HepG2 (cell line): Measurements from ENCODE around the gene NCAPD2. TPM values are rescaled to one million over a fixed set of nuclear protein-coding genes. Genes with fewer than 3 reads are reported as not detected.

Experiments used
- EED ChIP-seq: sonication (generic); formaldehyde crosslinking; IDR thresholded peaks from 2 replicates; pipeline ENCODE4 v1.5.0; 2020; ENCODE audit warnings: mild to moderate bottlenecking, missing genetic modification reagents
- FOXK1 ChIP-seq: sonication (generic); formaldehyde crosslinking; IDR thresholded peaks from 2 replicates; pipeline ENCODE4 v1.4.0; 2020; ENCODE audit warnings: low read depth, missing genetic modification reagents, borderline replicate concordance
- GABPA ChIP-seq, 2 experiments: IDR thresholded peaks; 2 replicates each; pipeline ENCODE4 v1.6.1; 2011 to 2016; ENCODE audit warnings: low read depth in 2 of 2, low read length in 1 of 2, missing biosample characterization in 1 of 2, missing genetic modification characterization in 1 of 2
- GPN1 ChIP-seq: sonication (generic); formaldehyde crosslinking; IDR thresholded peaks from 2 replicates; pipeline ENCODE4 v1.5.1; 2020; ENCODE audit warnings: missing genetic modification reagents, borderline replicate concordance
- HMG20A ChIP-seq: IDR thresholded peaks from 2 replicates; pipeline ENCODE4 v1.6.1; 2016; ENCODE audit warnings: borderline replicate concordance
- ISX ChIP-seq: sonication (generic); formaldehyde crosslinking; conservative IDR thresholded peaks from 2 replicates; pipeline ENCODE4 v1.5.0; 2020; ENCODE audit warnings: missing genetic modification reagents
- JARID2 ChIP-seq: sonication (generic); formaldehyde crosslinking; IDR thresholded peaks from 2 replicates; pipeline ENCODE4 v1.8.1; 2023; ENCODE audit warnings: missing genetic modification reagents, inconsistent platforms; ENCODE audit not compliant: insufficient replicate concordance
- JUNB ChIP-seq: sonication (generic); formaldehyde crosslinking; IDR thresholded peaks from 2 replicates; pipeline ENCODE4 v1.8.0; 2022; ENCODE audit warnings: missing genetic modification reagents, mild to moderate bottlenecking, borderline replicate concordance
- MEIS2 ChIP-seq: sonication (generic); formaldehyde crosslinking; IDR thresholded peaks from 2 replicates; pipeline ENCODE4 v1.9.0; 2021; ENCODE audit warnings: mild to moderate bottlenecking, missing genetic modification reagents
- NFIB ChIP-seq: sonication (generic); formaldehyde crosslinking; IDR thresholded peaks from 2 replicates; pipeline ENCODE4 v1.9.0; 2021; ENCODE audit warnings: missing genetic modification reagents, mild to moderate bottlenecking, borderline replicate concordance
- SNAPC2 ChIP-seq: sonication (generic); formaldehyde crosslinking; IDR thresholded peaks from 2 replicates; pipeline ENCODE4 v1.8.1; 2022; ENCODE audit warnings: mild to moderate bottlenecking, missing genetic modification reagents
- SP2 ChIP-seq: sonication (generic); formaldehyde crosslinking; IDR thresholded peaks from 2 replicates; pipeline ENCODE4 v1.5.1; 2020; ENCODE audit warnings: mild to moderate bottlenecking, missing genetic modification reagents
- SRSF9 ChIP-seq: fragments of 200-400 bp; formaldehyde crosslinking; IDR thresholded peaks from 2 replicates; pipeline ENCODE4 v1.6.1; 2018; ENCODE audit warnings: borderline replicate concordance, mild to moderate bottlenecking, low read depth, low read length; ENCODE audit not compliant: insufficient read depth, poor library complexity, severe bottlenecking
- ZFY ChIP-seq: sonication (generic); formaldehyde crosslinking; IDR thresholded peaks from 2 replicates; pipeline ENCODE4 v1.4.0; 2020; ENCODE audit warnings: missing genetic modification reagents
- ZNF12 ChIP-seq: sonication (generic); formaldehyde crosslinking; IDR thresholded peaks from 2 replicates; pipeline ENCODE4 v1.5.0; 2020; ENCODE audit warnings: missing genetic modification reagents
- ZNF44 ChIP-seq: sonication (generic); formaldehyde crosslinking; IDR thresholded peaks from 2 replicates; pipeline ENCODE4 v1.5.1; 2020; ENCODE audit warnings: mild to moderate bottlenecking, missing genetic modification reagents
- ZNF678 ChIP-seq: sonication (generic); formaldehyde crosslinking; IDR thresholded peaks from 2 replicates; pipeline ENCODE4 v1.4.0; 2020; ENCODE audit warnings: mild to moderate bottlenecking, missing genetic modification reagents
- ZNF687 ChIP-seq: sonication (generic); formaldehyde crosslinking; IDR thresholded peaks from 2 replicates; pipeline ENCODE4 v1.5.1; 2020; ENCODE audit warnings: mild to moderate bottlenecking, missing genetic modification reagents, moderate library complexity
- ZNF780A ChIP-seq: sonication (generic); formaldehyde crosslinking; IDR thresholded peaks from 2 replicates; pipeline ENCODE4 v1.8.0; 2022; ENCODE audit warnings: mild to moderate bottlenecking, missing genetic modification reagents, moderate library complexity
- polyA plus RNA-seq, 8 experiments: library from polyadenylated mRNA; depleted of rRNA in 3 of 8; stranded (reverse) in 7 of 8; unstranded in 1 of 8; fragments of >200 nt; fragmentation: Illumina TruSeq in 4 of 8; extraction: Trizol in 4 of 8; gene quantifications; 2 replicates each; pipeline versions ENCODE4 v1.2.1 to v1.2.3, GENCODE V29; 2011 to 2016; ENCODE audit warnings: low read depth in 4 of 8, missing spikeins in 1 of 8, mixed read lengths in 1 of 8; ENCODE audit not compliant: insufficient read depth in 1 of 8
- total RNA-seq, 5 experiments: library from RNA; depleted of rRNA; stranded (reverse); fragments of >200 nt; fragmentation: Illumina TruSeq; extraction: Trizol; gene quantifications; 2 replicates each; pipeline ENCODE4 v1.2.3, GENCODE V29; 2016; ENCODE audit warnings: low read depth in 1 of 5
- TF ChIP-seq, protein P1 (sequence below): sonication (generic); formaldehyde crosslinking; IDR thresholded peaks from 2 replicates; pipeline ENCODE4 v1.8.1; 2023; ENCODE audit warnings: mild to moderate bottlenecking, moderate library complexity, missing genetic modification reagents
- TF ChIP-seq, protein P2 (sequence below): sonication (generic); formaldehyde crosslinking; IDR thresholded peaks from 2 replicates; pipeline ENCODE4 v1.4.0; 2020; ENCODE audit warnings: missing genetic modification reagents

The NCAPD2 gene
- total and polyA plus RNA-seq, 2 of the 13 experiments (the other 11 are each of a cell fraction or from before 2014, with no cell fraction given): 51.1 to 65.6 TPM

DNA sequence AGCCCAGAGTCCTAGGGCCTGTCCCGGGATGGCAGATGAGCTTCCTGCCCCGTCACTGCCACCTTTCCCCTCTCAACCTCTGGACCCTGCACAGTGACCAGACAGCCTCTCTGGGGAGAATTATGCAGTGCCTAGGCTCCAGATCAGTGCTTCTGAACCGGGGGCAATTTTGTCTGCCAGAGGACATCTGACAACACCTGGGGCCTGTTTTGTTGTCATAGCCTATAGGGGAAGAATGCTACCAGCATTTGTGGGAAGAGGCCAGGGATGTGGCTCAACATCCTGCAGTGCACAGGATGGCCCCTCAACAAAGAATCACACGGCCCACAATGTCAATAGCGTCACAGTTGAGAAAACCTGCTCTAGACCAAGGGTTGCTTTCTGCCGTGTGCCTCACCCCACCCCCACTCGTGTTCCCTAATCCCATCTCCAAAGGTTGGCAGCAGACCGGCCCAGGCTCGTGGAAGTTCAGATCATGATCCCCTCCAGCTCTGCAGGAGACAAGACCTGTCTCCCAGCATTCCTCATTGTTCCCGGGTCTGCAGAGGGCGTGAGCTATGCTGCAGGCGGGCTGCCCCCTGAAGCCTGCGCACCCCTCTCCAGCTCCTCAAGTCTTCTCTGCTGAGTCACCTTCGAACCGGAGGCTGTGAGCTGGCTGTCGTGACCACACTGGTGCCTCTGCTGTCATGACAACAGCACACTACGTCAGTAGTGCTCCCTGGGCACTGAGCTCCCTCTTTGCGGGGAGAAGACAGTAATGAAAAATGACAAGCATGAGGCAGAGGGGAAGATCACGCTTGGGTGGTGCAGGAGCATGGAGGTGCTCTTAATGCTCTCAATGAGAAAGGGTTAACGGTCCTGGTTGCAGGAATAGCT is 38.4 kb downstream of the NCAPD2 start (continued):
- TF ChIP-seq ZNF687 (CRISPR knock-in tag) (peak; percentile 91), SP2 (CRISPR knock-in tag) (no peak), FOXK1 (no peak; the same call in 1 of the 2 replicates), ZFY (CRISPR knock-in tag) (peak; percentile 51), ISX (CRISPR knock-in tag) (no peak), EED (CRISPR knock-in tag) (no peak), JARID2 (CRISPR knock-in tag) (no peak), HMG20A (no peak), ZNF678 (0 out of 2 replicates have a peak, but pooled peaks have one; percentile 32), GABPA (IDR thresholded peaks at IDR 0.05; ENCODE audit: low read depth, low read length) (no peak), GABPA (CRISPR knock-in tag; IDR thresholded peaks at IDR 0.05; ENCODE audit: low read depth) (0 out of 2 replicates have a peak, but pooled peaks have one; percentile 5), ZNF12 (CRISPR knock-in tag) (no peak), MEIS2 (CRISPR knock-in tag) (peak; percentile 50; the same call in 1 of the 2 replicates), SRSF9 (no peak), NFIB (CRISPR knock-in tag) (0 out of 2 replicates have a peak, but pooled peaks have one; percentile 34), SNAPC2 (CRISPR knock-in tag) (peak; percentile 81), JUNB (no peak), GPN1 (CRISPR knock-in tag) (no peak), ZNF780A (no peak), ZNF44 (CRISPR knock-in tag) (no peak)
- TF ChIP-seq, protein P1, sequence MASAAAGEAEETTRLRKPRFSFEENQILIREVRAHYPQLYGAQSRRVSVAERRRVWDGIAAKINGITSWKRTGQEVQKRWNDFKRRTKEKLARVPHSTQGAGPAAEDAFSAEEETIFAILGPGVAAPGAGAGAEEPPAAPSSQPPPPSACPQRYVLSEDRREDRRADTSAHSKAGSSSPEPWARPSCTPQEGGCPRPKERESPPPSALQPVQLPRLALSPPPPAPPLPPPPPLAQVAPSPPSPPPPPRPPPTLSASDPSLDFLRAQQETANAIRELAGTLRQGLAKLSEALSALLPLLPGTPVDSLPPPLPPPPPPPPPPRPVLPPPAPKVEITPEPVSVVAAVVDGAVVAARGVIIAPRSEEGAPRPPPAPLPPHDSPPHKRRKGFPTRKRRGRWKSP (CRISPR knock-in tag): 0 out of 2 replicates have a peak, but pooled peaks have one; percentile 59
- TF ChIP-seq, protein P2, sequence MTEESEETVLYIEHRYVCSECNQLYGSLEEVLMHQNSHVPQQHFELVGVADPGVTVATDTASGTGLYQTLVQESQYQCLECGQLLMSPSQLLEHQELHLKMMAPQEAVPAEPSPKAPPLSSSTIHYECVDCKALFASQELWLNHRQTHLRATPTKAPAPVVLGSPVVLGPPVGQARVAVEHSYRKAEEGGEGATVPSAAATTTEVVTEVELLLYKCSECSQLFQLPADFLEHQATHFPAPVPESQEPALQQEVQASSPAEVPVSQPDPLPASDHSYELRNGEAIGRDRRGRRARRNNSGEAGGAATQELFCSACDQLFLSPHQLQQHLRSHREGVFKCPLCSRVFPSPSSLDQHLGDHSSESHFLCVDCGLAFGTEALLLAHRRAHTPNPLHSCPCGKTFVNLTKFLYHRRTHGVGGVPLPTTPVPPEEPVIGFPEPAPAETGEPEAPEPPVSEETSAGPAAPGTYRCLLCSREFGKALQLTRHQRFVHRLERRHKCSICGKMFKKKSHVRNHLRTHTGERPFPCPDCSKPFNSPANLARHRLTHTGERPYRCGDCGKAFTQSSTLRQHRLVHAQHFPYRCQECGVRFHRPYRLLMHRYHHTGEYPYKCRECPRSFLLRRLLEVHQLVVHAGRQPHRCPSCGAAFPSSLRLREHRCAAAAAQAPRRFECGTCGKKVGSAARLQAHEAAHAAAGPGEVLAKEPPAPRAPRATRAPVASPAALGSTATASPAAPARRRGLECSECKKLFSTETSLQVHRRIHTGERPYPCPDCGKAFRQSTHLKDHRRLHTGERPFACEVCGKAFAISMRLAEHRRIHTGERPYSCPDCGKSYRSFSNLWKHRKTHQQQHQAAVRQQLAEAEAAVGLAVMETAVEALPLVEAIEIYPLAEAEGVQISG (CRISPR knock-in tag): peak; percentile 40
